Ishikawa (cell line): ENCODE results near the gene OXA1L.

Experiments
- TAF1 ChIP-seq: IDR thresholded peaks from 2 replicates; pipeline ENCODE4 v1.6.1; 2012; ENCODE audit warnings: low read depth, mild to moderate bottlenecking

The OXA1L gene

DNA sequence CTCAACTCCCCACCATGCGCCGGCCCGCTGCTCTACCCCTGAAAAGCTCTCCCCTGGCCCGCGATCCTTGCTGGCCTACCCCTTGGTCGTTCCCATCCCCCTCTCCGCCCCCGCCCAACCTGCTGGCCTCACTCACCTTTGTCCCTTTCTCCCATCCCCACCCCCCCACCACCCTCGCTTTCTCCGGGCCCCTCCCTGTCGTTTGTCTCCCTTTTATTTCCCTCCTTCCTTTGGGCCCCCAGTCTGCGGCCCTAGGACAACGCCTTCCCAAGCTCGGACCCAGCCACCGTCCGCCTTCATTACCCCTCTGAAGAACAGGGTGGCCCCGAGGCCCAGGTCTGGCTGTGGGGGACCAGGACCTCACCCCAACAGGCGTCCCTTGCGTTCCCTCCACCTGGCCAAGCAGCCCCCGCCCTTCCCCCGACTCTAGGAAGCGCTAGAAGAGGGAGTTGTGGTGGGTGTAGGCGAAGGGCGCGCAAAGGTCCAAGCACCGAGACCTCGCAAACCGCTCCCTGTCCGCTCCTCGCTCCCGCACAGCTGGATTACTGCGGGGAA lies 55.6 kb downstream of the OXA1L start:
- TF ChIP-seq TAF1 = no peak
